ENCODE measurements around the gene SPTLC2.
"Not testable (repeated sequence)": the region's sequence is repeated elsewhere in the genome, so short reads cannot be mapped to it uniquely, and the experiment has no call there.

Gene SPTLC2

GRCh38 chr14:77603654-77604255 lies 12.7 kb downstream of the SPTLC2 start:
- Histone ChIP-seq H3K4me3 (ENCODE audit: low read depth in 1 of 2, low read length in 2 of 2) (no peak overlapping the region), H3K9me3 (ENCODE audit: control insufficient read depth in 1 of 2, low read length in 2 of 2) (no peaks in the 10 kb centered on the region), H3K27ac (ENCODE audit: low read length) (no peak overlapping the region), H3K36me3 (ENCODE audit: control insufficient read depth in 1 of 2, insufficient read depth in 2 of 2, low read length in 2 of 2) (no peaks in the 10 kb centered on the region), H3K4me1 (ENCODE audit: control insufficient read depth in 1 of 2, insufficient read depth in 2 of 2, low read length in 2 of 2) (peaks cover 0 to 7% of the 10 kb centered on the region in 2 donors), H3K27me3 (ENCODE audit: low read depth, low read length) (no peaks in the 10 kb centered on the region)

- no peak overlapping the region for H3K4me3 ChIP-seq (ENCODE audit: low read depth in 1 of 2, low read length in 2 of 2)
- no peak overlapping the region for H3K27ac ChIP-seq (ENCODE audit: low read length)
- no peaks in the 10 kb centered on the region for H3K27me3 ChIP-seq (ENCODE audit: low read depth, low read length)
- no peaks in the 10 kb centered on the region for H3K36me3 ChIP-seq (ENCODE audit: control insufficient read depth in 1 of 2, insufficient read depth in 2 of 2, low read length in 2 of 2)
- no peaks in the 10 kb centered on the region for H3K9me3 ChIP-seq (ENCODE audit: control insufficient read depth in 1 of 2, low read length in 2 of 2)
- peaks cover 0 to 14% of the 10 kb centered on the region in 2 donors for H3K4me1 ChIP-seq (ENCODE audit: control insufficient read depth in 1 of 2, insufficient read depth in 2 of 2, low read length in 2 of 2)
Measured at GRCh38 chr14:77603031-77603430, 13.4 kb downstream of the SPTLC2 start.

GRCh38 chr14:77601846-77602619 lies 14.4 kb downstream of the SPTLC2 start:
- Histone ChIP-seq H3K36me3 (ENCODE audit: control insufficient read depth in 1 of 2, insufficient read depth in 2 of 2, low read length in 2 of 2) (peaks cover 0 to under 1% of the 10 kb centered on the region in 2 donors), H3K4me3 (ENCODE audit: low read depth in 1 of 2, low read length in 2 of 2) (no peak overlapping the region), H3K27me3 (ENCODE audit: low read depth, low read length) (no peaks in the 10 kb centered on the region), H3K9me3 (ENCODE audit: control insufficient read depth in 1 of 2, low read length in 2 of 2) (no peaks in the 10 kb centered on the region), H3K4me1 (ENCODE audit: control insufficient read depth in 1 of 2, insufficient read depth in 2 of 2, low read length in 2 of 2) (peaks cover 0 to 14% of the 10 kb centered on the region in 2 donors), H3K27ac (ENCODE audit: low read length) (no peak overlapping the region)

GRCh38 chr14:77599889-77600288 lies 16.5 kb downstream of the SPTLC2 start:
- no peak overlapping the region for H3K27ac ChIP-seq (ENCODE audit: low read length)
- peaks cover 10 to 13% of the 10 kb centered on the region in 2 donors for H3K36me3 ChIP-seq (ENCODE audit: control insufficient read depth in 1 of 2, insufficient read depth in 2 of 2, low read length in 2 of 2)
- no peaks in the 10 kb centered on the region for H3K27me3 ChIP-seq (ENCODE audit: low read depth, low read length)
- peaks cover 0 to 14% of the 10 kb centered on the region in 2 donors for H3K4me1 ChIP-seq (ENCODE audit: control insufficient read depth in 1 of 2, insufficient read depth in 2 of 2, low read length in 2 of 2)
- no peak overlapping the region for H3K4me3 ChIP-seq (ENCODE audit: low read depth in 1 of 2, low read length in 2 of 2)
- no peaks in the 10 kb centered on the region for H3K9me3 ChIP-seq (ENCODE audit: control insufficient read depth in 1 of 2, low read length in 2 of 2)

GRCh38 chr14:77598366-77599070 lies 17.9 kb downstream of the SPTLC2 start:
- Histone ChIP-seq H3K9me3 (ENCODE audit: control insufficient read depth in 1 of 2, low read length in 2 of 2) (no peaks in the 10 kb centered on the region), H3K27me3 (ENCODE audit: low read depth, low read length) (no peaks in the 10 kb centered on the region), H3K27ac (ENCODE audit: low read length) (no peak overlapping the region), H3K36me3 (ENCODE audit: control insufficient read depth in 1 of 2, insufficient read depth in 2 of 2, low read length in 2 of 2) (peaks cover 10 to 13% of the 10 kb centered on the region in 2 donors), H3K4me3 (ENCODE audit: low read depth in 1 of 2, low read length in 2 of 2) (peak overlapping the region in 1 of 2 donors; percentile 19), H3K4me1 (ENCODE audit: control insufficient read depth in 1 of 2, insufficient read depth in 2 of 2, low read length in 2 of 2) (peaks cover 0 to 14% of the 10 kb centered on the region in 2 donors)

- Histone ChIP-seq H3K36me3 (ENCODE audit: control insufficient read depth in 1 of 2, insufficient read depth in 2 of 2, low read length in 2 of 2) (peaks cover 10 to 13% of the 10 kb centered on the region in 2 donors), H3K27me3 (ENCODE audit: low read depth, low read length) (no peaks in the 10 kb centered on the region), H3K9me3 (ENCODE audit: control insufficient read depth in 1 of 2, low read length in 2 of 2) (no peaks in the 10 kb centered on the region), H3K4me1 (ENCODE audit: control insufficient read depth in 1 of 2, insufficient read depth in 2 of 2, low read length in 2 of 2) (peaks cover 0 to 5% of the 10 kb centered on the region in 2 donors), H3K4me3 (ENCODE audit: low read depth in 1 of 2, low read length in 2 of 2) (no peak overlapping the region), H3K27ac (ENCODE audit: low read length) (peak overlapping the region; percentile 27)
Measured at GRCh38 chr14:77593501-77593961, 22.9 kb downstream of the SPTLC2 start.

- Histone ChIP-seq H3K9me3 (ENCODE audit: control insufficient read depth in 1 of 2, low read length in 2 of 2) (no peaks in the 10 kb centered on the region), H3K27ac (ENCODE audit: low read length) (peak overlapping the region; percentile 72), H3K4me3 (ENCODE audit: low read depth in 1 of 2, low read length in 2 of 2) (peak overlapping the region in 1 of 2 donors; percentile 30), H3K36me3 (ENCODE audit: control insufficient read depth in 1 of 2, insufficient read depth in 2 of 2, low read length in 2 of 2) (peaks cover 5 to 8% of the 10 kb centered on the region in 2 donors), H3K4me1 (ENCODE audit: control insufficient read depth in 1 of 2, insufficient read depth in 2 of 2, low read length in 2 of 2) (no peaks in the 10 kb centered on the region), H3K27me3 (ENCODE audit: low read depth, low read length) (no peaks in the 10 kb centered on the region)
Measured at GRCh38 chr14:77590845-77591485, 25.5 kb downstream of the SPTLC2 start.

GRCh38 chr14:77589099-77589498 lies 27.3 kb downstream of the SPTLC2 start:
- Histone ChIP-seq H3K27ac (ENCODE audit: low read length) (no peak overlapping the region), H3K9me3 (ENCODE audit: control insufficient read depth in 1 of 2, low read length in 2 of 2) (no peaks in the 10 kb centered on the region), H3K4me1 (ENCODE audit: control insufficient read depth in 1 of 2, insufficient read depth in 2 of 2, low read length in 2 of 2) (no peaks in the 10 kb centered on the region), H3K4me3 (ENCODE audit: low read depth in 1 of 2, low read length in 2 of 2) (no peak overlapping the region), H3K27me3 (ENCODE audit: low read depth, low read length) (no peaks in the 10 kb centered on the region), H3K36me3 (ENCODE audit: control insufficient read depth in 1 of 2, insufficient read depth in 2 of 2, low read length in 2 of 2) (peaks cover 0 to 3% of the 10 kb centered on the region in 2 donors)

- not testable (repeated sequence) for H3K36me3 ChIP-seq (ENCODE audit: control insufficient read depth in 1 of 2, insufficient read depth in 2 of 2, low read length in 2 of 2); H3K27me3 ChIP-seq (ENCODE audit: low read depth, low read length); H3K4me1 ChIP-seq (ENCODE audit: control insufficient read depth in 1 of 2, insufficient read depth in 2 of 2, low read length in 2 of 2); H3K27ac ChIP-seq (ENCODE audit: low read length); H3K4me3 ChIP-seq (ENCODE audit: low read depth in 1 of 2, low read length in 2 of 2); H3K9me3 ChIP-seq (ENCODE audit: control insufficient read depth in 1 of 2, low read length in 2 of 2)
Measured at GRCh38 chr14:77588411-77589025, 27.9 kb downstream of the SPTLC2 start.

- no peaks in the 10 kb centered on the region for H3K27me3 ChIP-seq (ENCODE audit: low read depth, low read length)
- no peak overlapping the region for H3K27ac ChIP-seq (ENCODE audit: low read length)
- no peaks in the 10 kb centered on the region for H3K9me3 ChIP-seq (ENCODE audit: control insufficient read depth in 1 of 2, low read length in 2 of 2)
- no peak overlapping the region for H3K4me3 ChIP-seq (ENCODE audit: low read depth in 1 of 2, low read length in 2 of 2)
- H3K4me1 ChIP-seq (ENCODE audit: control insufficient read depth in 1 of 2, insufficient read depth in 2 of 2, low read length in 2 of 2): no peaks in the 10 kb centered on the region
- H3K36me3 ChIP-seq (ENCODE audit: control insufficient read depth in 1 of 2, insufficient read depth in 2 of 2, low read length in 2 of 2): peaks cover 0 to 3% of the 10 kb centered on the region in 2 donors
Measured at GRCh38 chr14:77585385-77585784, 31.1 kb downstream of the SPTLC2 start.
